ACC112 (cell line): ENCODE data around the gene MROH2B.
A peak's percentile ranks its signal among the peaks of the same experiment; 100 is the strongest.

Experiments used
- H2AFZ ChIP-seq: fragments of 200-600 bp; sonication (generic); one replicate; pipeline ENCODE4 v1.6.0; 2017; ENCODE audit warnings: antibody characterized with exemption, low read length; ENCODE audit not compliant: unreplicated experiment
- H3K27ac ChIP-seq: fragments of 200-600 bp; sonication (generic); 2 replicates; pipeline ENCODE4 v1.5.1; 2014; ENCODE audit warnings: low read depth, mild to moderate bottlenecking, antibody characterized with exemption, low read length, moderate library complexity
- H3K27me3 ChIP-seq: fragments of 200-600 bp; sonication (generic); 2 replicates; pipeline ENCODE4 v1.6.1; 2014; ENCODE audit warnings: mild to moderate bottlenecking, antibody characterized with exemption, low read length, moderate library complexity, mixed read lengths; ENCODE audit not compliant: insufficient read depth
- H3K36me3 ChIP-seq: fragments of 200-600 bp; sonication (generic); 2 replicates; pipeline ENCODE4 v1.6.1; 2016; ENCODE audit warnings: mild to moderate bottlenecking, antibody characterized with exemption, low read length, moderate library complexity, mixed read lengths; ENCODE audit not compliant: insufficient read depth
- H3K4me1 ChIP-seq: fragments of 200-600 bp; sonication (generic); one replicate; pipeline ENCODE4 v1.6.1; 2016; ENCODE audit warnings: low read length, mixed read lengths; ENCODE audit not compliant: insufficient read depth, unreplicated experiment, control insufficient read depth
- H3K4me3 ChIP-seq: fragments of 200-600 bp; sonication (generic); 2 replicates; pipeline ENCODE4 v1.5.1; 2014; ENCODE audit warnings: mild to moderate bottlenecking, low read depth, low read length
- H3K79me2 ChIP-seq: fragments of 200-600 bp; sonication (generic); one replicate; pipeline ENCODE4 v1.6.0; 2016; ENCODE audit warnings: low read length; ENCODE audit not compliant: control insufficient read depth, unreplicated experiment, insufficient read depth

Gene MROH2B

GRCh38 chr5:40976041-40976440 lies 95.1 kb downstream of the MROH2B start:
- H3K79me2 ChIP-seq = no peaks in the 10 kb centered on the region
- H3K27me3 ChIP-seq = no peaks in the 10 kb centered on the region
- H3K4me1 ChIP-seq = no peaks in the 10 kb centered on the region
- no peaks in the 10 kb centered on the region for H3K36me3 ChIP-seq
- no peak overlapping the region for H2AFZ ChIP-seq
- no peak overlapping the region for H3K27ac ChIP-seq
- H3K4me3 ChIP-seq = no peak overlapping the region

DNA sequence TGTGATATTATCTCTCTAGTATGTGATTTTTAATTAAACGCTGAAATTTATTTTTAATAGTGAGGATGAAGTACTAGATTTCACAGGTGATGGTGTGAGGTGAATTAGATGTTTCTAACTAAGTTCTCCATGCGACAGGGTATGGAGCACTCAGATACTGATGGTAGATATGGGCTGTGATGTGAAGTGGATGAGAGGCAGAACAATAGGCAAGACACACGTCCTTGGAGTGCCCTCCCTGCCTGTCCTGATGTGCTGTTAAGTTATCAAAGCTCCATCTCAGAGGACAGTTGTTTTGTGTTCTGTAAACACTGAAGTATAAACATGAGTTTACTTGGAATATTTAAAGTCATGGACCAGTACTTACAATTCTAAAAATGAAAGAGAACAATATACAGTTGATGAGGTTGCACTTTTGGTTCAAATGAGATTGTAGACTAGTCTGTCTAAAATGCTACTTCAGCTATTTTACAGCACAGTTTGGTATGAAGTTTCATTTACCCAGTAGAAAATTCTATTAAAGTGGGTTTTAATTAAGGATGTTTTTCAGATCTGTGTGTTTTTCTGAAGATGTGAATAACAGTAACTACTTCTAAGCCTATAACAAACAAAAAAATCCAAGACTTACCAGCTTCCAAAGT lies 97.7 kb downstream of the MROH2B start:
- no peaks in the 10 kb centered on the region for H3K36me3 ChIP-seq
- H2AFZ ChIP-seq = no peak overlapping the region

DNA sequence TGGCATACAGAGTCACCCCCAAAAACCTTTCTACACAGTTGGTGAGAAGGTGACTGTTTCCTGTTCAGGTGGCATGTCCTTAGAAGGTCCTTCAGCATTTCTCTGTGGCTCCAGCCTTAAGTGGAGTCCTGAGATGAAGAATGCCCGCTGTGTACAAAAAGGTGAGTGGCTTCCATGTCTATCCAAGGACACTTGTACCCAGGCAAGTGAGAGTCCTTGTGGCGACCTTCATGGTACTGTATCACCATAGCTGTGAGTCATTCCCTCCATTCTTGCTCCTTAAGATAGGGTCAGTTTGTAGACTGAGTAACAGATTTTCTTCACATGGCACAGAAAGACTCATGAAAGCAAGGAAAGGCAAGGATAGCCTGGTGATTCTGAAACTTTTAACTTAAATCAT lies 98.7 kb downstream of the MROH2B start:
- H2AFZ ChIP-seq = no peak overlapping the region
- no peaks in the 10 kb centered on the region for H3K36me3 ChIP-seq
- H3K27ac ChIP-seq = no peak overlapping the region
- no peaks in the 10 kb centered on the region for H3K79me2 ChIP-seq
- no peaks in the 10 kb centered on the region for H3K27me3 ChIP-seq
- H3K4me3 ChIP-seq = no peak overlapping the region
- H3K4me1 ChIP-seq = no peaks in the 10 kb centered on the region

More for the DNA sequence above, 97.7 kb downstream of the MROH2B start:
- H3K27me3 ChIP-seq = no peaks in the 10 kb centered on the region
- H3K27ac ChIP-seq = no peak overlapping the region
- no peak overlapping the region for H3K4me3 ChIP-seq
- H3K4me1 ChIP-seq = no peaks in the 10 kb centered on the region
- H3K79me2 ChIP-seq = no peaks in the 10 kb centered on the region

- Histone ChIP-seq H3K4me3 (peak overlapping the region; percentile 9; the same call in 1 of the 2 replicates), H3K27me3 (no peaks in the 10 kb centered on the region), H2AFZ (peak overlapping the region; percentile 73), H3K79me2 (no peaks in the 10 kb centered on the region), H3K27ac (peak overlapping the region; percentile 55), H3K4me1 (peaks cover 24% of the 10 kb centered on the region), H3K36me3 (0 out of 2 replicates have a peak, but pooled peaks cover 10% of the 10 kb centered on the region)
These were observed 108.8 kb downstream of the MROH2B start for GRCh38 chr5:40962207-40962955.

DNA sequence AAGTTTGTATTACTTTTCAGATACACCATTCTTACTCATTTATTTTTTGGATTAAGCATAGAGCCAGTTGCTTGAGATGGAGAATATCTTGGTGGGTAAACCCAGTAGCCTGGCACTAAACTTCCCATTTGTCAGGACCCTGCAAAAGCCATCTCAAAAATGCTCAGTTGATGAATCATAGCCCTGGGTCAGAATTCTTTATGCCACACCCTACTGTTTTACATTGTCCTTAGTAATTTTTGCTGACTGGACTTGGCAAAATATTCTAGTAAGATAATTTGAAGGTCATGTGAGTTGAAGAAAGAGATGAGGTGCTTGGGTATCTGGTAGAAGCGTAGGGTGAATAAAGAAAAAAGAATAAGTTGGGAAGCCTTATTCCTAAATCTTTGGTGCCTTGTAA lies 111.1 kb downstream of the MROH2B start:
- Histone ChIP-seq H3K4me1 (peaks cover 24% of the 10 kb centered on the region), H2AFZ (no peak overlapping the region), H3K4me3 (no peak overlapping the region), H3K27ac (no peak overlapping the region), H3K36me3 (0 out of 2 replicates have a peak, but pooled peaks cover 10% of the 10 kb centered on the region), H3K79me2 (no peaks in the 10 kb centered on the region), H3K27me3 (no peaks in the 10 kb centered on the region)

DNA sequence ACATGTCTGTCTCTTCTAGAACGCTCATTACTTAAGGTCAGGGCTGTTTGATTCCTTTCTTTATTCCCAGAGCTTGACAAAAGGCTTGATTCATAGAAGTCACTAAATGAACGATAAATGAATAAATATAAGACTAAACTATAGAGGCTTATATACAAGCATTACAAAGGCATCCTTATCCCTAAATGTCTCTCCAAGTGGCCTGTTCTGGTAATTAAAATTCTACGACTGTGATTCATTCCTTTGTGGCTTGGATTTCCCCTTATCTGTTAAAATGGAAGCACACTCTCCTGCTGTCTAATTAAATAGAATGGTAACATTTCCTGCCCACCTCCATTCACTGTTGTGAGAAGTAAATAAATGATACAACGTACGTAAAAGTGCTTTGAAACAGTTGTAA lies 112.3 kb downstream of the MROH2B start:
- Histone ChIP-seq H3K4me3 (no peak overlapping the region), H2AFZ (no peak overlapping the region), H3K4me1 (peaks cover 24% of the 10 kb centered on the region), H3K27me3 (no peaks in the 10 kb centered on the region), H3K27ac (no peak overlapping the region), H3K36me3 (0 out of 2 replicates have a peak, but pooled peaks cover 10% of the 10 kb centered on the region), H3K79me2 (no peaks in the 10 kb centered on the region)

DNA sequence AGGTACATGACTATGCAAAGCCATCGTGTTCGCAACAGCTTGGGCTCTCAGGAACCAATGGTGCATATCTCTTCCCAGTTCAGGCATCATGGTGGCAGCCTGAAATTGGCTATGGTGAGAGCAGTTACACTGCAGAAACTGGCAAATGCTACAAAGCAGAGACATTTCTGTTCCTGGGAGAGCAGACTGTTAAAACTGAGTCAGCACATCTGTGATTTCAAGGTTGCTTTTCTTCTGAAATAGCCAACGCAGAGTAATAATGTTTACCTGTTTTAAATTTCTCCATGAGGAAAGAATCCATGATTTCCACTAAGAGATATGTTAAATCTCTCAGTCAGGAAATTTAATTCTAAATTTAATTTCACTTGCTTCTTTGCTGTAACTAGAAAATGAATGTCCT lies 114.1 kb downstream of the MROH2B start:
- Histone ChIP-seq H3K27ac (no peak overlapping the region), H3K4me1 (peaks cover 12% of the 10 kb centered on the region), H3K79me2 (no peaks in the 10 kb centered on the region), H2AFZ (no peak overlapping the region), H3K36me3 (0 out of 2 replicates have a peak, but pooled peaks cover 10% of the 10 kb centered on the region), H3K4me3 (no peak overlapping the region), H3K27me3 (no peaks in the 10 kb centered on the region)

GRCh38 chr5:40955313-40955712 lies 115.8 kb downstream of the MROH2B start:
- Histone ChIP-seq H3K36me3 (0 out of 2 replicates have a peak, but pooled peaks cover 10% of the 10 kb centered on the region), H3K4me1 (peaks cover 7% of the 10 kb centered on the region), H3K79me2 (no peaks in the 10 kb centered on the region), H3K4me3 (no peak overlapping the region), H3K27ac (no peak overlapping the region), H3K27me3 (no peaks in the 10 kb centered on the region), H2AFZ (no peak overlapping the region)
